HG02642 (cell line): Measurements from ENCODE around the gene GPR31.
"Not testable (repeated sequence)": the region's sequence is repeated elsewhere in the genome, so short reads cannot be mapped to it uniquely, and the experiment has no call there.

Source experiments
- ATAC-seq: cut with Tn5 transposase; IDR thresholded peaks from one replicate; pipeline ENCODE4 v1.9.1; 2021; ENCODE audit warnings: mild to moderate bottlenecking; ENCODE audit not compliant: unreplicated experiment, poor library complexity

The GPR31 gene

DNA sequence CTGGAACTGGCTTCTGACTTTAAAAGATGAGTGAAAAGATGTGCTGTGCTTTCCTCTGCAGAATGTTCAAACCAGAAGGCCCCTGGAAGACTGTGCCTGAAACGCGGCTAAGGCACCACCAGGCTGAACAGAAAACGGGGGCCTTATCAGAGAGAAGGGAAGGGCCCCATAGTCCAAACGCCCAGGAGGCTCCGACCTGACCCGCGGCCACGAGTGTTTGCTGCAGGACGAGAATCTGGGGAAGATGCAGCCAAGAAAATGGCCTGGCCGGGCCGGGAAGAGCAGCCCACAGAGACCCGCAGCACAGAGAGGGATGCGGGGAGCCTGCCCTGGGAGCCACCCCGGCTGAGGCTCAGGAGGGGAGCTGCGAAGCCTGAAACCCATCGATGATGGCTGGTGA is 10.5 kb upstream of the GPR31 start:
- ATAC-seq = not testable (repeated sequence)

DNA sequence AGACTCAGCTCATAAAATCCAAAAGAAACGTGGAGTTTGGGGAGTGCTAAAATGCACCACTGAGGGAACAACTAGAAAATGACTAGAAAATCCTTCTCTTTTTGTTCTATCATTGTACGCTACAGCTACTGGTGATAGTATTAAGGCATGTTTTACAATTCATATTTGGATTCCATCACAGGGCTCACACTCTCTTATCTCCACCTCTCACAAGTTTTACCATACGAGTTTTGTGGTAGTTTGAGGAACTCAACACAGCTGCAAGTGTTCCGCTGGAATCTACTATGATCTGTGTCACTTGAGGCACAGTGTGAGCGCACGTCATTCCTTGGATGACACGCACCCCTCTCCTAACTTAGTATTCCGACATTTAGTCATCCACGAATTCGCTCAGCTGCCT is 9.9 kb upstream of the GPR31 start:
- not testable (repeated sequence) for ATAC-seq

DNA sequence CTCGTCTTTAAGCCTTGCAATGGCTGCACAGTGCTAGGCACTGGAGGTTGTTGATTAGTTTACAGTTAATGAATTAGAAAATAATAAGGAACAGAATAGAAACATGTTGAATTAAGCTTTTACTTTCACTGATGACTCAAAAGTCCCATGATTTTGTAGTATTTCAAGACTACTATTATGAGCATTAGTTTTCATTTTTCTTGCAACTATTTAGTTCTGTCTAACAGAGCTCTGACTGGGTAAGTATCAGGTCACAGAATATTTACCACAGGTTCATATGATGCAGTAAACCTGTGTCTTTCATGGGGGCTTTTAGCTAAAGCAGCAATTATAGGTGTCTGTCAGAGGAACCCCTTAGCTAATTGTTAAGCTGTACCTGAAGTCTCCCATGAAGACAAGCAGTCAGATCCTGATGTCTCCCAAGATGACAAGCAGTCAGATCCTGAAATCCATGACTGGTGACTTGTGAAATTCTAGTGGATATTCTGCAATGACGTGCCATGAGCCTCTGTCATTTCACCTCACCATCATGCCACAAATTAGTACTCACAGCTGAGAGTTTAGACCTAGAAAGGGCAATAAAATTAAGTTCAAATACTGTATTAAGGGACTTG is 8.2 kb upstream of the GPR31 start:
- no peak for ATAC-seq

DNA sequence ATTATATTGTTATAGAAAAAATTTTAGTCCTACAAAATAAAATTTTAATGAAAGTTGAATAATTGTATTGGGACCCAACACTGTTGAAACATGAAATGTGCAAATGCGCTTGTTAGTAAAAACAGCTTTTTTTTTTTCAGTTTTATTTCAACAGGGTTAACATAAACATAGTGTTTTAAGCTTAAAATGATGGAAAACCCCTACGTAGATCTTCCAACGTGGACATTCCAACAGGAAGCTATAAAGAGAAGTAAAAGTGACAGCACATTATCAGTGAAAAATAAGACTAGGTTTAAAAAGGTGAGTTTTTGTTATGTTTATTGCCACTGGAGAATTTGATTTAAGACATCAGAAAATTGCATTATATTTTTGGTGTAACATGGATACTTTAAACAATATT is 6.5 kb upstream of the GPR31 start:
- ATAC-seq = no peak

DNA sequence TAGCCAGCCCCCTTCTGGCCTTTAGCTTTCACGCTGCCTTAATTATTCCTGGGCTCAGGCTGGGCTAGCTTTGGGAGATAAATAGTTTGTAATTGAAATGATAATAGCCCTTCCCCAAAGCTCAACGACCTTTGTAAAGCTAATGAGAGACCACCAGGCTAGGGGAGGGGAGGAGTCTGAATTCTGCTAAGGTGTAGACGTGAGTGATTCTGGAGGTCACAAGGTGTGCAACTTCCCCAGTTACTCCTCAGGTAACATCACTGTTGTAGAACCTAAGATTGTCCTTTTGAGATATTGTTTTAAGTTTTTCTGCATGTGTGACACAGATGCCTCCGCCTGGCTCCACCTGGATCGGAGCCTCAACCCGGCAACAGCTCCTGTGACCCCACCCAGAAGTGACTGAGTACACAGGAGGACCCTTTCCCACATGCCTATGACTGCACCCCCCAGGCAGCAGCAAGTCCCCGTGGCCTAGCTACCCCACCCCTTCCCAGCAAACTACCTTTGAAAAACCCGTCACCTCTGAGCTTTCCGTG is 5.8 kb upstream of the GPR31 start:
- no peak for ATAC-seq

DNA sequence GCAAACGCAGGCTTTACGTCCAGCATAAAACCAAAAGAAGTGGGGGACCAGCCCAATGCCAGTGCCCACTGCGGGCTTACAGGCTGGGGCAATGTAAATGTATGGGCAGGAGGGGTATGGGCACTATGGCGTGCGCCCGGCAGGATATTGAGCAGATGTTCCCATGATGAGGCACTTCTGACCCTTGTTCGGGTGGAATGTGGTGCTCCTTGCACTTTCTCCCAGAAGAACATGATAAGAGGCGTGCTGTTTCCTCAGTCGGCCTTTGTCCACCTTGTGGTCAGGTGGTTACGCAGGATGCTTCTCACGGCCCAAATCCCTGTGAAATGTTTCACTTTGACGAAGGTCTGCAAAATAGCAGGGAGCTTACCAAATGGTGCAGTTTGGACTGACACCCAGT is 4.8 kb upstream of the GPR31 start:
- no peak for ATAC-seq

DNA sequence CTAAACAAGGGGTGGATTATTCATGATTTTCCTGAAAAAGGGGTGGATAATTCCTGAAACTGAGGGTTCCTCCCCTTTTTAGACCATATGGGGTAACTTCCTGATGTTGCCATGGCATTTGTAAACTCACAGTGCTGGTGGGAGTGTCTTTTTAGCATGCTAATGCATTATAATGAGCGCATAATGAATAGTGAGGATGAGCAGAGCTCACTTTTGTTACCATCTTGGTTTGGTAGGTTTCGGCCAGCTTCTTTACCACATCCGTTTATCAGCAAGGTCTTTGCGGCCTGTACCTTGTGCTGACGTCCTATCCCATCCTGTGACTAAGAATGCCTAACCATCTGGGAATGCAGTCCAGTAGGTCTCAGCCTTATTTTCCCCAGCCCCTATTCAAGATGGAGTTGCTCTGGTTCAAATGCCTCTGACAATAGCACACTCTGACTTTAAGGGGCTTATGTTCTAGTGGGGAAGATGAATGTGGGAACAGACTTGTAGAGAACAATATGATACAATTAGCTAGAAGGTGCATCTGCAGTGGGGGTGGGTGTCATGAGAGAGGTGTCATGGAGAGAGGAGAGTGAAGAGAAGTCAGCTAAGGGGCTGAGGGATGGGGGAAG is 4.2 kb upstream of the GPR31 start:
- no peak for ATAC-seq

DNA sequence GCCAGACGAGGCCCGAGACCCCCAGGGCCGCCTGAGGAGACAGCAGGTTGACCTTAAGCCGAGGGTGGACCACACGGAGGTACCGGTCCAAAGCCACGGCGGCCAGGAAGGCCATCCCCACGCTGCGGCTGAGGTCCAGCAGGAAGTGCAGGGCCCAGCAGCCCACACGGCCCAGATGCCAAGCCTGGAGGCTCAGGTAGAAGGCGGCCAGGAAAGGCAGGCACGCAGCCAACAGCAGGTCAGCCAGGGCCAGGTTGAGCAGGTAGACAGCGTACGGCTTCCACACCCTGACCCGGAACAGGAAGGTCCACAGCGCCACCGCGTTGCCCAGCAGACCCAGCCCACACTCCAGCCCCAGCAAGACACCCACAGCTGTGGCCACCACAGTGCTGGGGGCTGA is 366 bp downstream of the GPR31 start:
- no peak for ATAC-seq

DNA sequence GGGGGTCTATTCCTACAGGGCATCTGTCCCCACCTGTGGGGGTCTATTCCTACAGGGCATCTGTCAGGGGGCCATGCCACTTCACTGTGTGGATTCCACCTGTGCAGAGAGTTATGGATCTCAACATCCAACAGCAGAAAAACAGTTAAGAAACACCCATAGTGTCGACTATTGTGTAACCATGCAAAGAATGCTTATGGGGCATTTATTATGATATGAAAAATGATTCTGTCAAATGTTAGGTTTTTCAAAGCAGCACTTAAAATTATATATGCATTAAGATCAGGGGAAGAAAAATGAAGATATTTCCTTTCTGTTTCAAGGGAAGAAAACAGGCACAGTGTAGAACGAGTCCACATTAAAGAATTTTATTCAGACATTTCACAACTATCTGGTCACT is 2.9 kb downstream of the GPR31 start:
- no peak for ATAC-seq

DNA sequence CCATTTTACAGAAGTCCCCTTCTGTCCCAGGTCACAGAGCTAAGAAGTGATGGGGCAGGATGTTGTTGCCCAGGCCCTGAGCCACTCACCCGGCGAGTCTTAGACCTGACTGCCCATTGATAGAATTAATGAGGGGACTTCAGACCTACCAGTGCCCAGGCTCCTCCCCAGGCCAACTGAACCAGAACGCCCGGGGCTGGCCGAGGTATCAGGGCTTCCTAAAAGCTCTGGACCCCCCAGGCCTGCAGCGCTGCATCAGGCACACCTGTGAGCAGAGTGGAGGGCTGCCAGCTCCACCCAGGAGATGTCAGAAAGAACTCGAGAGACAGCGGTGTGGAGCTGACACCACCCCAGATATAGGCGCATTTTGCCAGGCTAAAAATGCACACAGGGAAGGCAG is 3.5 kb downstream of the GPR31 start:
- no peak for ATAC-seq

DNA sequence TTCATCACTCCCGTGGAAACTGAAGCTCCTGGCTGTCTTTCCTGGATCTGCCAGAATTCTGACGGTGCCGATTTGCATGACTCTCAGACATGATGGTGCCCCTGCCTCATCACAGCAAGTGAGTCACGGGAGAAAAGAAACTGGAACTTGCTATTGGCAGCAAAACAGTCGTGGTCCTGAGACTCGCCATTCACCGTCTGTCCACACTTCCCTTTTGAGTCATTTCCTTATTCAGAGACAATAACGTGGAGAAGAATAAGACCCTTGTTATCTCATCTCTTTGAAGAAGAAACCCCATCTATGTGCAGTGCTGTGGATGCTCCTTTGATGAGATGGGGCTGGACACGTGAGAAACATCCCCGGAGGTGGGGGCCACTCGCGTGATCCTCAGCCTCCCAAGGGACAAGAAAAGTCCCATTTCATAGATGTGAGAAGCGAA is 4.2 kb downstream of the GPR31 start:
- ATAC-seq = peak; percentile 60

DNA sequence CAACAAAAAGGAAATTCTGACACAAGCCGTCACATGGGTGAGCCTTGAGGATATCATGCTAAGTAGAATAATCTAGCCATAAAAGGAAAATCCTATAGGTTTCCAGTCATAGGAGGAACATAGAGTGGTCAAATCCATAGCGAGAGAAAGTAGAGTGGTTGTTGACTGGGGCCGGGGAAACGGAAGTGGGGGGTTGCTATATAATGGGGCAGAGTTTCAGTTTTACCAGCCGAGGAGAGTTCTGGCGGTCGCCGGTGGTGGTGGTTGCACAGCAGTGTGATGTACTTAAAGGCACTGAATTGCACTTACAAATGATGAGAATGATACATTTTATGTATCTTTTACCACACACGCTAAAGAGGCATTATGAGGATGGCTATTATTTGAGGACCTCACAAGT is 4.9 kb downstream of the GPR31 start:
- ATAC-seq = peak; percentile 45

DNA sequence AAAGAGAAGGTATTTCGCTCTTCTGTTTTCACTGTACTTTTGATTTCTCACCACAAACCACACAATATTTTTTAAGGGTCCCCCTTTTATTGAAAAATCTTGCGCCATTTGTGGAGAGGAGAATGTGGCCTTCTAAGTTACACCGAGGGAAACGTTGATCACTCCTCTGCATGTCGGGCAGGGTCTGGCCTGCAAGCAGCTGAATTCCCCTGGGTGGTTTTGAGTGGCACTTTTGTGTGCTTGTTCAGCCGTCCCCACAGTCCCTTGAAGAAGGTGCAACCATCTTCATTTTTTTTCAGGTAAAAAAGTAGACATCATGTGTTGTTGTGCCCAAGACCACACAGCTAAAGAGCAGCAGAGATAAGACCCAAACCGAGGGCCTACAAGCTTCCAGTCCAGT is 6.1 kb downstream of the GPR31 start:
- no peak for ATAC-seq

DNA sequence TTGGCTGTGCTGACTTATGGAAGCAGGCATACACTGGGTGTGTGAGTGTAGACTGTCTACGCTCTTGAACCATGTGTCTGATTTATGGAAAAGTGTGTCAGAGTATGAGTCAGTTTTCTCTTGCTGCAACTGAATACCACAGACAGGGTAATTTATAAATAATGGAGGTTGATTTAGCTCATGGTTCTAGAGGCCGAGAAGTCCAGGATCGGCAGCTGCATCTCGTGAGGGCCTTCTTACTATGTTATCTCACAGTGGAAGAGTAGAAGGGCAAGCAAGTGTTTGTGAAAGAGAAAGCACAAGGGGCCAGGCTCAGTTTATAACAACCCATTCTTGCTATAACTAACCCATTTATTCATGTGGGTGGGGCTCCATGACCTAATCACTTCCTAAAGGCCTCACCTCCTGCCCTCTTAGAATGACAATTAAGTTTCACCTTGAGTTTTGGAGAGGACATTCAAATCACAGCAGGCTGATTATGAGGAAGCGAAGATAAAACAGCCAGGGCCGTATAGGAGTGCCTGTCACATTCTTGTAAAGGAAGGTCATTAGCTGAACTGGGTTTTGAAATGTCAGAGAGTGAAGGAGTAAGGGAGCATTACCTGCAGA is 6.7 kb downstream of the GPR31 start:
- peak; percentile 57 for ATAC-seq

DNA sequence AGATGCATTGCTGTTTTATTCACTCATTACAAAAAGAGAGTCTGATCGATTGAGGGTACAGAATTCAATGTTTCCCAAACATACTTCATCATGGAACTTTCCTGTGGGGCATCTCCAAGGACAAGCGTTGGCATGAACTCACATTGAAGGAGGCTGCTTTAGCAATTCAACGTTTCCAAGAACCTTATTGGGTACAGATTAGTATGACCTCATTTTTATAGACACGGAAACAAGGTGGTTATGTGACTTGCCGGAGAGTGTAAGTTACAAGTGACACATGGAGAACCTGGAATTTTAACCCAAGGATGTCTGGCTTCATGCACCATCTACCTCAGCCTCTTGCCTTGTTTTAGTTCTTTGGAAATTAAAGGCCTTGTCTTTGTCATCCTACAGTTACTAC is 8.8 kb downstream of the GPR31 start:
- no peak for ATAC-seq

DNA sequence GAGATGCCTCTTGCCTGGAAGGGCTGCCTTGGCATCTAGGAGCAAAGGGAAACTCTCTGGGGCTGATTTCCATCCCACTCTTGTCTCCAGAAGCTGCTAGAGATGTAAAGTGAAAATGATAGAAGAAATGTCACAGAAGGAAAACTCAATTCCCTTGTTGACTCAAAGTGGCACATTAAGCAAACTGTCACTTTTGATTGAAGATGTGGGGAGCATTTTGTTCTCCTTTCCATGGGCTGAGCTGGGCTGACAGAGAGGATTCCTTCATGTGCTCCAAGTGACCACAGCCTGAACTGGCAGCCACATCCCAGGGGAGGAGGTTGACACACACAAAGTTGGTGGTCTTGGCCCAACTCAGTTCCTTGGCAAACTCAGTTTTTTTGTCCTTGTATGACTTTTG is 9.8 kb downstream of the GPR31 start:
- no peak for ATAC-seq

DNA sequence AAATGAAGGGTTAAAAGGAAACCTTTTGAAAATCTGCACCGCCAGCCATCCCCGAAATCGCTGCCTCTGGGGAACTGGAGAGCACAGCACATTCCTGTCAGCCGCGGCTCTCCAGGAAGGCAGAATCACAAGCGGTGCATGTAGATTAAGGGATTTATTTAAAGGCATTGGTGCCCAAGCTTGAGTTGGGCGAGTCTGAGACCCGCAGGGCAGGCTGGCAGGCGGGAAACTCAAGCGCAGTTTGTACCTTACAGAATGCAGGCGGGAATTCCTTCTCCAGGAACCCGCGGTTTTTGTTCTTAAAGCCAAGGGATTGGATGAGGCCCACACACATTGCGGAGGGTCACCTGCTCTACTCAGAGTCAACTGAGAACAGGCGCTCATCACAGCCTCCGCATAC is 10.8 kb downstream of the GPR31 start:
- no peak for ATAC-seq

DNA sequence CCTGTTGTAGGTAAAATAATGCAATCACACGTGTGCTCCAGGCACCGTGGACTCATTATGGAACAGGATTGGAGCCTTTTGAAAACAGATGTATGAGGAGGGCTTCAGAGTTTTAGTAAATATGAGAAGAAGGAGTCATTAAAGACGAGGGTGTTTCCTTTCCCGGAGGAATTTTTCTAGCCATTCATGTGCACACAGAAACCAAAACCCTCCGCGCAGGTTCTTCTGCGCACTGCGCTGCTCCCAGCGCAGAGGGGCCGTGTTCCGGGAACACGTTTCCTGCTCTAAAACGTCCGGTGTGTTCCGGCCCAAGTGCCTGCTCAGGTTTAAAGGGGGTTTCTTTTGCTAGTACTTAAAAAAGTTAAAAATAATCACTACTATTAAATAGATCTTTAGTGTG is 11.6 kb downstream of the GPR31 start:
- no peak for ATAC-seq

DNA sequence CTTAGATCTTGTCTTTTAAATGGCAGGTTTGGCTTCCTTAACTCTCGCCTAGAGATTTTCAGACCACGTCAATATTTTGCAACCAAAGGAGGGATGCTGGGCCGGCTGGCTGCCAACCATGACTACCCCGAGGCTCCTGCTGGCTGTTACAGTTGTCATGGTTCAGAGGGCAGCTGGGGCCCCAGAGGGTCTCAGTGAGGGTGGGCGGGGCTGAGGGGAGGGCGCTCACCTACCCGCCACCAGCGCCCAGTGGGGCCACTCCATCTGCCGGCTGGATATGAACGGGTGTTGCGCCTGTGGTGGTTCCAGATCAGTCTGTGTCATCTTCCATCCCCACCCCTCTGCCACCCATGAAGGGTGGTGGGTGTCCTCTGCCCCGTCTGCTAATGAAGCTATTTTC is 12.3 kb downstream of the GPR31 start:
- no peak for ATAC-seq

DNA sequence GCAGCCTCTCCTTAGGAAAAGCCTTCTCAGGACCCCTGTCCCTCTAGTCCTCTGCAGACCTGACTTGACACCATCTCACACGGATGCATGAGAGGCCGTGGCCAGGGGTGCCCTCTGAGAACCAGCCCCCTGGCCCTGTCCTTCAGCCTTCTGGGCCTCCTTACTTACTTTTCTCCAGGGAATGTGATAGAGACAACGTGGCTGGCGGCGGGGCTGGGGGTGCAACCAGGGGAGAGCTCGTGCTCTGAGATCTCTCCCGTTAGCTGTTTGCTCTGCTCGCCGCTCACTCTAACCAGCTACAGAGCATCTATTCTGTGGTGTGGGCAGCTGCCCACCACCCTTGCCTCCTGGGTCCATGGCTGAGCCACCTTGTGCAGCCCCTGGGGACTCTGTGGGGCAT is 14.7 kb downstream of the GPR31 start:
- no peak for ATAC-seq

DNA sequence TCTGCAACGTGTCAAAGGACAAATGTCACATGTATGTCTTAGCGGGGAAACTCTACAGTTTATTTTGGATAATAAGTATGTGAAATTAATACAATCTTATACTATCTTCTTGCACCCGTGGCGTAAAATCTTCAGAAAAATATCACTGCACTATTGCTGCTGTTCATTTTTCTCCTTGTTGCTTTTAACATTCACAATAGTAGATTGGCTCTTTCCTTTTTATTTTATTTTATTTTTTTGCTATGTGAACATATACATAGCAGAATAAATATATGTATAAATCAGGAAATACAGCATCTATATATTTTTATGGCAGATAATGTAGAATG is 15.4 kb downstream of the GPR31 start:
- ATAC-seq = no peak
